ENCODE measurements around the gene HDGFL2.

Gene HDGFL2

DNA sequence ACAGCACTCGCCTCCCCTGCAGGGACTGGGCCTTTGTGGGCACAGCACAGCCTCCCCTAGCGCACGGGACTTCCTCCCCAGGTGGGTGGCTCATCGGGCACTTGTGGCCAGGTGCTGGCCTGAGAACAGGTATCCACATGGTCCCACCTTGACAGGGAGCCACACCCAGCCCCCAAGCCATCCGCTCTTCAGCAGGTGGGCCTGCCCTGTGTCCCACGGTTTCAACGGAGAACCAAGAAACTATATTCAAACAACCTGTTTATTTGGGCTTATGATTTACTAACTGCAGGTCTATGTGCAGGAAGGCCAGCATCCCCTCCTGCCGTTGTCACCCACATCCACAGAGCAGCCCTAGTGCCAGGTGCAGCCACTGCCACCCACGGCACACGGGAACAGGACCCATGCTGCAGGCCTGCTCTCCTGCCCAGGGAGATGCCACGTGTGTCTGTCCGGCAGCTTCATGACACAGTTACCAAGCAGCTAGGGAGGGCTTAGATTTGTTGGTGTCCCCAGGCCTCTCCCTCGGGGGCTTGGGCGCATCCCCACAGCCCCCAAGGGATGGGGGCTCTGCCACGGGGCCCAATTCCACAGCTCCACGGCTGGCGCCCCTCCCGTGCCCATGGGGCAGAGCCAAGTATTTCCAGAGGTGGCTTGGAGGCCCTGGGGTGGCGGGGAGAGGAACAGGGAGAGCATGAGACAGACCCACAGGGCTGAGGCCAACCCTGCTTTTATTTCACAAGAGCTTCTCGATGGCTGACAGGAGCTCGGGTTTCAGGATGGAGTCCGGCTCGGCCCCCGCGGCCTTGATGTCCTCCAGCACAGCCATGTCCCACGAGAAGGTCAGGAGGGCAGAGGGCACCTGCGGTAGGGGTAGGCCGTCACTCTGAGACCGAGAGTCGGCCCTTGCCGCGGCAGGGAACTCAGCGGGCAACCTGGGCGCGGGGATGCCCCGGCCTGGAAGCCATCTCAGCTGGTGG is 27.0 kb upstream of the HDGFL2 start:
- TF ChIP-seq, protein P1, sequence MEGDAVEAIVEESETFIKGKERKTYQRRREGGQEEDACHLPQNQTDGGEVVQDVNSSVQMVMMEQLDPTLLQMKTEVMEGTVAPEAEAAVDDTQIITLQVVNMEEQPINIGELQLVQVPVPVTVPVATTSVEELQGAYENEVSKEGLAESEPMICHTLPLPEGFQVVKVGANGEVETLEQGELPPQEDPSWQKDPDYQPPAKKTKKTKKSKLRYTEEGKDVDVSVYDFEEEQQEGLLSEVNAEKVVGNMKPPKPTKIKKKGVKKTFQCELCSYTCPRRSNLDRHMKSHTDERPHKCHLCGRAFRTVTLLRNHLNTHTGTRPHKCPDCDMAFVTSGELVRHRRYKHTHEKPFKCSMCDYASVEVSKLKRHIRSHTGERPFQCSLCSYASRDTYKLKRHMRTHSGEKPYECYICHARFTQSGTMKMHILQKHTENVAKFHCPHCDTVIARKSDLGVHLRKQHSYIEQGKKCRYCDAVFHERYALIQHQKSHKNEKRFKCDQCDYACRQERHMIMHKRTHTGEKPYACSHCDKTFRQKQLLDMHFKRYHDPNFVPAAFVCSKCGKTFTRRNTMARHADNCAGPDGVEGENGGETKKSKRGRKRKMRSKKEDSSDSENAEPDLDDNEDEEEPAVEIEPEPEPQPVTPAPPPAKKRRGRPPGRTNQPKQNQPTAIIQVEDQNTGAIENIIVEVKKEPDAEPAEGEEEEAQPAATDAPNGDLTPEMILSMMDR (conservative IDR thresholded peaks at IDR 0.05; ENCODE audit: low read depth): no peak
- POLR2A ChIA-PET (ENCODE audit: low non-redundant PET): interaction anchor here (0.5 kb wide), 1 partner anchor 14 kb away, joined by 6 read pairs; no protein-coding TSS in a partner anchor

DNA sequence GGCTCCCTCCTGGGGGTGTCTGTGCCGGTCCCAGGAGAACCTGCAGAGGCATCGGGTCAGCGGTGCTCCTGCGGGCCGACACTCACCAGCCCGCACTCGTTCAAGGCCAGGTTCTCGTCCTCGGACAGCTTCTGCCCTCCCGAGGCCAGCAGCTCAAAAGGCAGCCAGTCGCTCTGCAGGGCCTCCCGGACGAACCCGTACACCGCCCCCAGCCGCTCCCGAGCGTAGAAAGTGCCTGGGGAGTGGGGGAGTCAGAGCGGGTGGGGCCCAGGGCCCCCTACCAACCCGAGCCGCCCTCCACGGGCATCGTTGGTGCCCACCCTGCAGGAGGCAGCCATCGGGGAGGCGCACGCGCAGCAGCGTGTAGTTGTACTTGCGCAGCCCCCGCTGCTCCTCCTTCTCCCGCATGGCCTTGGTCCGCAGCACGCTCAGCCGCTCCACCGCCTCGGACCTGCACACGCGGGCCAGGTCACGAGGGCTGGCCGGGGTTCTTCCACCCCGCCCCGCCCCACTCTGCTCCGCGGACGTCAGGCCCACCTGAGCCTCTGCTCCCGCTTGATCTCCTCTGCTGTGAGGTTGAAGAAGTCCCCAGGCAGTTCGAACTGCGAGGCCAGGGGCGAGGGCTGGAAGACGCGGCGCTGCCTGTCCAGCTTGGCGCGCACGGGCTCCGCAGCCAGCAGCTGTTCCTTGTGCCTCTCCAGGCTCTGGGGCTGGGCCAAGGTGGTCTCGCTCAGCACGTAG is 26.0 kb upstream of the HDGFL2 start:
- ChIA-PET CTCF (interaction anchor here (1.0 kb wide), 1 partner anchor 179 kb away, joined by 4 read pairs; no protein-coding TSS in a partner anchor), POLR2A (ENCODE audit: low non-redundant PET) (interaction anchor here (0.5 kb wide), 1 partner anchor 13 kb away, joined by 6 read pairs; no protein-coding TSS in a partner anchor)
- peak overlapping the region; percentile 58 for H3K27ac ChIP-seq
- DNase-seq (ENCODE audit: low spot score): no peak
- TF ChIP-seq, protein P1 (conservative IDR thresholded peaks at IDR 0.05; ENCODE audit: low read depth): no peak

More for the DNA sequence above, 27.0 kb upstream of the HDGFL2 start:
- CTCF ChIA-PET: interaction anchor here (0.9 to 1.0 kb wide), 2 partner anchors 45 to 178 kb away, joined by 3 to 4 read pairs; partner anchors contain the start of gene SH3GL1
- DNase-seq (ENCODE audit: low spot score): no peak
- peak overlapping the region; percentile 58 for H3K27ac ChIP-seq

DNA sequence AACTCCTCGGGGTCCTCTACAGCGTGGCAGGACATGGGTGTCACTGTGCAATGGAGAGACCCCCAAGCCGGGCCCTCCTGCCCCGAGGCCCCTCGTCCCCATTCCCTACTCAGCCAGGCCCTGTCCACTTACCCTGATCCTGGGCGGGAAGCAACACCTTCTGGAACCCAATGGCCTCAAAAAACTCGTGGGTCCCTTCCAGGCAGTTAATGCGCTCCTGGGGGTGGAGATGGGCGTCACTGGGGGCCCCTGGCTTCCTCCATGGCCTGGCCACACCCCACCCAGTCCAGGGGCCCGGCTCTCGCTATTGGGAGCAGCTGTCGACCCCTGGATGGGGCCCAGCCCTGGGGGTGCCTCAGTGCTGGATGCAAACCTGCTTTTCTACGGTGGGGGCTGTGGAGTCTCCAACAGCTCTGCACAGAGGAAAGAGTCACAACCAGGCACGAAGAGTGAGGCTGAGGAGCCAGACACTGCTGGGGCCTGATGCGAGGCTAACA is 25.3 kb upstream of the HDGFL2 start:
- no peak for DNase-seq (ENCODE audit: low spot score)
- TF ChIP-seq, protein P1 (conservative IDR thresholded peaks at IDR 0.05; ENCODE audit: low read depth): no peak
- H3K27ac ChIP-seq: peak overlapping the region; percentile 58
- ChIA-PET CTCF (no interaction called here), POLR2A (ENCODE audit: low non-redundant PET) (no interaction called here)

DNA sequence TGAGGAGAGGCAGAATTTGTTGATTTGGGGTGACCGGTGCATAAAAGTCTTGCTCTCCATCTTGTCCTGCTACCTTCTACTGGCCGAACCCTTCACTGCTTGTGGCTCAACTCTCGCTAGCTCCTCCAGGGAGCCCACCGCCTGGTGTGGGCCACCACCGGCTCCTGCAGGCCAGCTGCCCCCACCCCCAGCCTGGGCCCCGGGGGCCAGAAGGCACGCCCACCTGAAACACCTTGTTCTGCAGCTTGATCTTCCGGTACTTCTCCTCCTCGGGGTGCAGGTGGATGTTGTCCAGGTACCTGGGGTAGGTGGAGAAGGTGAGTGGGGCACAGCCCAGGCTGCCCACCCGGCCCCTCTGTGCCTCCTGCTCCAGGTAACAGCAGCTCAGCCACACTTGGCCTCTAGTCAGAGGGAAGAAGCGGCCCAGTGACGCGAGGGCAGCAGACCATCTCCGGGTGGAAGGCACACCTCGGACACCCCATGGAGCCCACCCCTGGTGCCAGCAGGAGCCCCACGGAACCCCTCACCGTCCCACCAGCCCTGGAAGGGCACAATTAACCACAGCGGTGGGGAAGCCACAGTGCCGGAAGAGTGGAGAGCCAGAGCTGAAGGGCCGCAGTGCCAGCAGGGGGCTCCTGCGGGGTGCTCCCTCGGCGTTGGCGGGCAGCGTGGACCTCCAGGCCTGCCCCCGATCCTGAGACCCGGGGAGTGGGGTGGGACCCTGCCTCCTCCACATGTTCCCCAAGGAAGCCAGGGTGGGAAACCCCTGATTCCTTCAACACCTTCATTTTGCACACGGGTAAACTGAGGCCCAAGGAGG is 24.6 kb upstream of the HDGFL2 start:
- CTCF ChIA-PET: no interaction called here

DNA sequence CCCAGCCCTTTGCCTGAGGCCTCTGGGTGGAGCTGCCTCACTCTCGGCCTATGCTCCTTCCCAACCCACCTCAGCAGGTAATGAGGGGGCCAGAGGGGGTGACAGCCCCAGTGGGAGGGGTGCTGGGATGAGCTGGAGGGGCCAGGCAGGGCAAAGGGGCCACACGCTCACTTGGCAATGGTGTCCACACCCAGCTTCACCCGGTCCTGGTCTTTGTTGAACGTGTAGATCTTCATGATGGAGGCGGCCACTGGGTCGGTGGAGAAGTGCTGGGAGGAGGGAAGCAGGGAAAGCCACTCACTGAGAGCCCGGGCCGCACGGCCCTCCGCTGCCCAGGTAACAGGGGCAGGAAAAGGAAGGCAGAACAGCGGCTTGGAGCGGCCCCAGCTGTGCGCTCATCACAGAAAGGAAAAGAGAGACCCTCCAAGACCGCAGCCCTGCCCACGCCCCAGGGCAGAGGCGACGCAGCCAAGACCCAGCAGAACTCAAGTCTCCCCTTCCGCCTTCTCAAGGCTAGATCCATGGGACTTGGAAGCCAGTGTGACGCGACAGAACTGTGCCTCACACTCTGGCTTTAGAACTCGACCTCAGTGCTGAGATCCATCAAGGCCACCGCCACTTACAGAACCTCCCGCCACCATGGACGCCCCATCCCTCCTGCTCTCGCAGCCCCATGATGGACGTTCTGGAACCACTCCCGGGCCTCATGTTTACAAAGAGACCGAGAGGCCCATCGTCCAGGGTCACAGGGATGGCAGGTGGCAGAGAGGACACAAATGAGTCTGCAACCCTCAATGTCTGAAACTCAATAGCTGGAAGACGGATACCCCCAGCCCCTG is 23.7 kb upstream of the HDGFL2 start:
- TF ChIP-seq, protein P1 (conservative IDR thresholded peaks at IDR 0.05; ENCODE audit: low read depth): no peak
- peak overlapping the region; percentile 58 for H3K27ac ChIP-seq
- CTCF ChIA-PET: interaction anchor here (0.8 to 1.4 kb wide), 2 partner anchors 48 to 181 kb away, joined by 3 to 4 read pairs; partner anchors contain the start of gene SH3GL1
- POLR2A ChIA-PET (ENCODE audit: low non-redundant PET): no interaction called here
- DNase-seq (ENCODE audit: low spot score): no peak

More for the DNA sequence above, 24.6 kb upstream of the HDGFL2 start:
- no peak for DNase-seq (ENCODE audit: low spot score)
- H3K27ac ChIP-seq: peak overlapping the region; percentile 58
- TF ChIP-seq, protein P1 (conservative IDR thresholded peaks at IDR 0.05; ENCODE audit: low read depth): no peak
- POLR2A ChIA-PET (ENCODE audit: low non-redundant PET): no interaction called here
